KOPT-K1 (cell line): Measurements from ENCODE around the gene AVP.

Experiments
- H3K27ac ChIP-seq: fragments of 200-600 bp; sonication (generic); 2 replicates; pipeline ENCODE4 v1.5.1; 2016; ENCODE audit warnings: antibody characterized with exemption, mild to moderate bottlenecking, low read depth, low read length; ENCODE audit not compliant: poor library complexity, severe bottlenecking
- H3K36me3 ChIP-seq: fragments of 200-600 bp; sonication (generic); 2 replicates; pipeline ENCODE4 v1.5.1; 2017; ENCODE audit warnings: antibody characterized with exemption, mild to moderate bottlenecking, low read length, moderate library complexity; ENCODE audit not compliant: insufficient read depth
- H3K9me3 ChIP-seq: fragments of 200-600 bp; sonication (generic); 2 replicates; pipeline ENCODE4 v1.5.1; 2017; ENCODE audit warnings: antibody characterized with exemption, low read length, mild to moderate bottlenecking; ENCODE audit not compliant: insufficient read depth, poor library complexity, severe bottlenecking

Gene AVP

GRCh38 chr20:3032624-3033023 lies 51.9 kb downstream of the AVP start:
- Histone ChIP-seq H3K27ac (no peak overlapping the region), H3K36me3 (peaks cover 97% of the 10 kb centered on the region), H3K9me3 (no peaks in the 10 kb centered on the region)
